COLO668 (cell line): Measurements from ENCODE around the gene SNCAIP.

Experiments
- DNase-seq: peaks from one replicate; lab custom pipeline; 2025; ENCODE audit not compliant: unreplicated experiment; lab: John Stamatoyannopoulos, UW

SNCAIP gene

GRCh38 chr5:122420537-122421236 lies 108.7 kb downstream of the SNCAIP start:
- DNase-seq: no peak

DNA sequence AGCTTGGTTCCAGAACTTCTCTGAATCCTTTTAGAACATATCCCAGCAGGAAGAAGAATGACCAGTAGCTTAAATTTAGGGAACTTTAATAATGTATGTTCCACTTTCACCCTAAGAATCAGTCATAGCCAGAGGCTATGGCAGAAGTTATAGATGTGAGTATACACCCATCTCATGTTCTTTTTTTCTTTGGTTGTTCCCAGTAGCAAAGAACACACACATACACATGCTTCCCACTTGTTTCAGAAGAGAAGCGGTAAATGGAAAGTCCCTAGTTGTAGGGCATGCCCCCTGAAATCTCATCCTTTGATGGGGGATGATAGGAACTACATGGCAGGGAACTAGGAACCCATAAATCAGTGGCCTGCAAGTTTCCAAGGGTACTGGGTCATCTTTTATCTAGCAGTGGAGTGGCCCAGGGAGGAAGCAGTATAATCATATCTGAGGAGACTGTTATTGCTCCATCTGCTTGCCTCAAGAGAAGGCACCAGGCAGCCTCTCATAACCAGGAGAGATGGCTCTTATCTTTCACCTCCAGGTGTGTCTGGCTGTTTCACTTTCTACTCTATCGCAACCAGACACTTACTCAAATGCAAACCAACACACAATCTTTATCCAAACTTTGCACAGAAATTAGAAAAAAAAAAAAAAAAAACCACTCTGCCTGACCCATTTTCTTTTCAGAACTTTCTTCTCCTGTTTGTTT lies 109.5 kb downstream of the SNCAIP start:
- no peak for DNase-seq

GRCh38 chr5:122423221-122423620 lies 111.2 kb downstream of the SNCAIP start:
- DNase-seq: no peak

DNA sequence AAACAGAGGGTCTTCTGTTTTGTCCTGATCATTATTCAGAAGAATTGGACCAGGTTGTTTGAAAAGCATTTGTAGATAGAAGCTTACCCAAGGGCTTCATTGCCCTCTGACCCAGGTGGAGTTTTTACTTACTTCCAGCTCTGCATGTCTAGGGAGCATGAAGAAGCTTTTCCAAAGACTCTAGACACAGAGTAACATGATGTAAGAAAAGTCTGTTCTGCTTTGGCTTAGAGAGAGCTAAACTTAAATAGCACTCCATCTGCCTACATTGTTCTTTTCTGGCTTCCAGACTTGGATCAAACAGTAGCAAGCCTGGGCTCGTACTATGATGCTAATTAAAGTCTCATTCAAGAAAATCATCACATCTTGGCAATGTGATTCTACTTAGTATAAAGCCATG lies 112.1 kb downstream of the SNCAIP start:
- no peak for DNase-seq

DNA sequence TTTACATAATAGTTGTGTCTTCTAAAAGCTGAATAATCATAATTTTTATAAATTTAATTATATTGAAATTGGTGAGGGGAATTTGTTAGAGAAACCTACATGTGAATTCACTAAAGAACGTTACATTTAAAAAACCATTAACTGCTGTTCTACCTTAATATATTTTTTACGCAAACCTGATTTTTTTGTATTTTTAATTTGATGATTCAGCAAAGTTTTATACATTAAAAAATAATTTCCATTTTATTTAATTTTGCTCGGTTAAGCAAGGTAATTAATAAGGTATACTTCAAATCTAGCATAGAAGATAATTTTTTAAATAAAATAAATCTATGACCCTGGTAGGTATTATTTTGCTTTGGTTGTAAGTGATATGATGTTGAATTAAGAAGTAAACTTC lies 114.3 kb downstream of the SNCAIP start:
- no peak for DNase-seq

GRCh38 chr5:122427621-122428020 lies 115.6 kb downstream of the SNCAIP start:
- DNase-seq: no peak

DNA sequence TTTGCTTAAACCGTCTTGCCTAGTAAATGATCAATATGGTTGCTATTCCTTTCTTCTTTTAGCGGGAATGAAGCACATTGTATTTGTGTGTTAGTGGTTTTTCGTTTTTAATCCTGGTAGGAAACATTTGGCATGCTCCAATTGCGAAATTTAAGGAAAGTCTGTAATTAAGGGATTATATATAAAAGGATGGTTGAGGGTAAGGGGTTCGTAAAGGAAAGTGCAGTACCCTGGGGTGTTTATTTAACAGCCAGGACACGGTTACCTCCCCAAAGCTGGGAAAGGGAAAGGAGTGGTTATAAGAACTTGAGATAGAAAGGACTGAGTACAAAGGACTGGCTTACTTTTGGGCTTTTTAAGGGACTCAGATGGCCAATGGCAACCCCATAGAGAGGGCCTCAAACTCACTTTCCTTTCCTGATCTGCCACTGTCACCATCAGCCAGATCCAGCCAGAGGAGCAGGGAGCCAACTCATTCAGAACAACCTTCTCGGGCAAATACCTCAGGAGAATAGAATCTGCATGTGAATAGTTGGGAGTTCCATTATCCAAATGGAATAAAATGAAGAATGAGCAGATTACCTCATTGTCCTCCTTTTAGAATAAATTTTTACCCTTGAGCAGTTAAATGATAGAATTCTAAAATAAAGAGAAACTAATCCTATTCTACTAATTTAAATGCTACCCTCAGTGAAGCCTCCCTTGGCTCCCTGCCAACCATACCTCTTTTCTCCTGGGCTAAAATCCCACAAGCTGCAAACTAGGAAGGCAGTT lies 117.7 kb downstream of the SNCAIP start:
- peak; percentile 0 for DNase-seq

DNA sequence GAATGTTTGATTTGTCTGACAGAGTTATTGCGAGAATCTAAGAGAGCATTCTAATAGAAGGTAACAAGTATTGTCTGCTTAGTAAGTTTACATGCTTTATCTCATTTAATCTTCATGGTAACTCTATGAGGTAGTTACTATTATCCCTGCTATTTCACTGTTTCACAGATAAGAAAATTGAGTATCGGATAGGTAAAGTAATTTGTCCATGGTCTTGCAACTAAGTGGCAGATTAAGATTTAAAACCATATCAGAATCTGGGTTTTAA lies 118.2 kb downstream of the SNCAIP start:
- no peak for DNase-seq

- DNase-seq: no peak
Measured at GRCh38 chr5:122431298-122431697, 119.3 kb downstream of the SNCAIP start.

GRCh38 chr5:122434205-122434970 lies 122.4 kb downstream of the SNCAIP start:
- no peak for DNase-seq

DNA sequence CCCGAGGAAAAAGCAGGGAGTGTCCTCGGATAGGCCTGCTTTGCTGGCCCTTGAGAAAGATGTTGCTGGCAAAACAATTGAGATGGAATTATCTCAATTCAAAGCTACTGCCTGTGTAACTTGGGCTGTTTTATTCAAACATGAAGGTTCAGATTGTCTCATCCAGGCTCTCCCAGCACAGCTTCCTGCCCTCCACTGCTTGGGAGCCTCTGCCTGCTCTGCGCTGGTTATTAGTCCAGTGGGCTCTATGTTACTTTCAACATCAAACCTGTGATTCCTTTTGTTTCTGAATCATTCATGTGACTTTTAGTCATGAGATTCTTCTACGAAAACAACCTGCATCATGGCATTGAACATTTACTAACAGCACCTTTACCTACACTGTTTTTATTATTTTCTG lies 123.2 kb downstream of the SNCAIP start:
- no peak for DNase-seq

GRCh38 chr5:122435761-122436160 lies 123.7 kb downstream of the SNCAIP start:
- DNase-seq: no peak

- no peak for DNase-seq
Measured at GRCh38 chr5:122436615-122437014, 124.6 kb downstream of the SNCAIP start.

DNA sequence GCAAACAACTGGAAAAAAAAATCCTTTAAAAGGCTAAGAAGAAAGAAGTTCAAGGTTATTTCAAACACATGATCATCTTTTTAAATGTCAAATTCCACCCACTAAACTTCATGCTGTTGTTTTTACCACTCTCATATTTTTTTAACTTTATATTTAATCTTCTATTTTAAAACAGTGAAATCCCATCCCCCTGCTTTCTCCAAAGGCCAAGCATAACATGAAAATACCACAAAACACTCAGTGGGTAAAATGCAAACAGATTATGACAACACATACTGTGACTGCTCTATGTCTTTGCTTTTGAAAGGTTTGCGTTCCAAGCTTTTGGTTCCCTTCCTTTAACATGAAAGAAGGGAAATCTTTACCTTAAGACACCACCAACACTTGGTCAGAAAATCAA lies 127.6 kb downstream of the SNCAIP start:
- DNase-seq: no peak

GRCh38 chr5:122442938-122443337 lies 130.9 kb downstream of the SNCAIP start:
- no peak for DNase-seq

GRCh38 chr5:122444411-122444810 lies 132.4 kb downstream of the SNCAIP start:
- no peak for DNase-seq

- no peak for DNase-seq
Measured at GRCh38 chr5:122445070-122445469, 133.0 kb downstream of the SNCAIP start.

DNA sequence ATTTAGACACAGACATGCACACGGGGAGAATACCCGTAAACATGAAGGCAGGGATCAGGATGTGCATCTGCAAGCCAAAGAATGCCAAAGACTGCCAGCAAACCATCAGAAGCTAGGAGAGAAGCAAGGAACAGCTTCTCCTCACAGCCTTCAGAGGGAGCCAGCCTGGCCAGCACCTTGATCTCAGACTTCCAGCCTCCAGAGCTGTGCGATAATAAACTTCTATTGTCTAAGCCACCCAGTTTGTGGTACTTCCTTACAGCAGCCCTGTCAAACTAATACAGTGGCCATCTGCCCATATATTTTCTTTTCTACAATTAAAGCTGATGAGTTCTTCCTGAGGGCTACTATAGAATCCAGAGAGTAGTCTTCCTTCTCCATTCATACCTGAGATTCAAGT lies 135.0 kb downstream of the SNCAIP start:
- no peak for DNase-seq

GRCh38 chr5:122447879-122448278 lies 135.8 kb downstream of the SNCAIP start:
- DNase-seq: no peak

- no peak for DNase-seq
Measured at GRCh38 chr5:122454541-122454940, 142.5 kb downstream of the SNCAIP start.

DNA sequence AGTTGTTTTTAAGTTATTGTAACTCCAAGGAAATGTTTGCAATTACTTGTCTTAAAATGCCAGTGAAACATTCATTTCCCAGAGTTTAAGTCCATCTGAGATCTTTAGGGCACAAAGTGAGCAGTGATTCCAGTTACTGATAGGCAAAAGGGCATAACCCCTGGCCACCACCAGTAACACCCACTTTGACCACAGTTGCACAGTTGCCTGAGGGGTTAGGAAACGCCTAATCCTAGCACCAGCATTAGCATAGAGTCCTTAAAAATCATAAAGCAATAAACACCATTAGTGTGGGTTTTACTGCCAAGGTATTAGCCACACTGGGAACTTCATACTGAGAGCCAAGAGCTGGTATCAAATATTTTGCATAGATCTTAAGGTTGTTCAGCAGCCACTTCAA lies 143.9 kb downstream of the SNCAIP start:
- DNase-seq: no peak
